GM18499 (cell line): ENCODE data around the gene COL25A1.
A peak's percentile ranks its signal among the peaks of the same experiment; 100 is the strongest.

Source experiments
- ATAC-seq: cut with Tn5 transposase; IDR thresholded peaks from one replicate; pipeline ENCODE4 v1.9.1; 2021; ENCODE audit warnings: moderate number of reproducible peaks; ENCODE audit not compliant: insufficient read depth, unreplicated experiment

The COL25A1 gene

GRCh38 chr4:109294468-109295020 is 7.9 kb downstream of the COL25A1 start:
- ATAC-seq, result no peak

- ATAC-seq, result peak; percentile 88
These were observed 8.5 kb downstream of the COL25A1 start for GRCh38 chr4:109294006-109294405.

GRCh38 chr4:109291707-109292238 is 10.7 kb downstream of the COL25A1 start:
- ATAC-seq, result no peak

- ATAC-seq, result no peak
These were observed 11.5 kb downstream of the COL25A1 start for GRCh38 chr4:109290918-109291317.

- ATAC-seq, result peak; percentile 76
These were observed 23.8 kb downstream of the COL25A1 start for GRCh38 chr4:109278594-109279031.

GRCh38 chr4:109276482-109277095 is 25.9 kb downstream of the COL25A1 start:
- peak; percentile 64 for ATAC-seq

- ATAC-seq, result no peak
These were observed 27.3 kb downstream of the COL25A1 start for GRCh38 chr4:109275066-109275745.

- ATAC-seq, result no peak
These were observed 35.6 kb downstream of the COL25A1 start for GRCh38 chr4:109266891-109267290.

- no peak for ATAC-seq
These were observed 36.2 kb downstream of the COL25A1 start for GRCh38 chr4:109266236-109266635.

- ATAC-seq, result no peak
These were observed 38.7 kb downstream of the COL25A1 start for GRCh38 chr4:109263721-109264120.

- no peak for ATAC-seq
These were observed 45.6 kb downstream of the COL25A1 start for GRCh38 chr4:109256818-109257217.

- ATAC-seq, result no peak
These were observed 47.6 kb downstream of the COL25A1 start for GRCh38 chr4:109254845-109255244.

- ATAC-seq, result no peak
These were observed 51.1 kb downstream of the COL25A1 start for GRCh38 chr4:109251396-109251795.

GRCh38 chr4:109248322-109248900 is 54.0 kb downstream of the COL25A1 start:
- no peak for ATAC-seq

GRCh38 chr4:109243871-109244270 is 58.6 kb downstream of the COL25A1 start:
- no peak for ATAC-seq

- no peak for ATAC-seq
These were observed 63.7 kb downstream of the COL25A1 start for GRCh38 chr4:109238746-109239145.

- no peak for ATAC-seq
These were observed 66.8 kb downstream of the COL25A1 start for GRCh38 chr4:109235683-109236082.

GRCh38 chr4:109234596-109234995 is 67.9 kb downstream of the COL25A1 start:
- no peak for ATAC-seq

- no peak for ATAC-seq
These were observed 68.9 kb downstream of the COL25A1 start for GRCh38 chr4:109233570-109233969.

GRCh38 chr4:109232681-109233080 is 69.8 kb downstream of the COL25A1 start:
- no peak for ATAC-seq

GRCh38 chr4:109231331-109231730 is 71.1 kb downstream of the COL25A1 start:
- ATAC-seq, result no peak
